K562 (cell line): ENCODE measurements around the gene JPH2. TPM values are rescaled to one million over a fixed set of nuclear protein-coding genes. Genes with fewer than 3 reads are reported as not detected.

ENCODE experiments used
- RBBP5 ChIP-seq: fragments of 200-600 bp; sonication (generic); IDR thresholded peaks from 2 replicates; pipeline ENCODE4 v1.6.1; 2012; ENCODE audit warnings: borderline replicate concordance, mild to moderate bottlenecking, low read length, control low read depth, inconsistent platforms; ENCODE audit not compliant: insufficient read depth, poor library complexity, severe bottlenecking
- RBFOX2 ChIP-seq: fragments of 200-400 bp; formaldehyde crosslinking; IDR thresholded peaks from 2 replicates; pipeline ENCODE4 v1.6.1; 2017; ENCODE audit warnings: low read depth, mild to moderate bottlenecking, low read length, moderate library complexity
- ZNF165 ChIP-seq: fragments of 250-450 bp; sonication (Bioruptor Pico); IDR thresholded peaks from 2 replicates; pipeline ENCODE4 v1.4.0; 2020; ENCODE audit warnings: borderline replicate concordance
- polyA plus RNA-seq, 8 experiments: library from polyadenylated mRNA; depleted of rRNA in 4 of 8; stranded (reverse) in 5 of 8; unstranded in 3 of 8; fragments of >200 nt; fragmentation: Nextera tagmentation in 2 of 8; fragmentation: Illumina TruSeq in 1 of 8; extraction: Ambion mirVana in 2 of 8; extraction: Trizol in 1 of 8; gene quantifications; 2 replicates each; pipeline versions ENCODE4 v1.2.1 to v1.2.3, GENCODE V29; 2011 to 2014; ENCODE audit warnings: inconsistent platforms in 1 of 8, missing spikeins in 1 of 8
- total RNA-seq, 7 experiments: library from RNA; depleted of rRNA in 6 of 7; stranded (reverse); fragments of >200 nt in 6 of 7; fragmentation: Illumina TruSeq in 2 of 7; extraction: Trizol in 2 of 7; gene quantifications; 2 replicates each; pipeline versions ENCODE4 v1.2.1 to v1.2.3, GENCODE V29; 2011 to 2021; ENCODE audit warnings: low replicate concordance in 1 of 7
- TF ChIP-seq, protein P1 (sequence below): fragments of 200-600 bp; sonication (generic); IDR thresholded peaks from one replicate; pipeline ENCODE4 v1.6.1; 2012; ENCODE audit warnings: mild to moderate bottlenecking, low read depth, low read length, inconsistent platforms

JPH2 gene
- total and polyA plus RNA-seq, 9 of the 15 experiments (the other 6 are each of a cell fraction or from before 2014, with no cell fraction given): not detected

DNA sequence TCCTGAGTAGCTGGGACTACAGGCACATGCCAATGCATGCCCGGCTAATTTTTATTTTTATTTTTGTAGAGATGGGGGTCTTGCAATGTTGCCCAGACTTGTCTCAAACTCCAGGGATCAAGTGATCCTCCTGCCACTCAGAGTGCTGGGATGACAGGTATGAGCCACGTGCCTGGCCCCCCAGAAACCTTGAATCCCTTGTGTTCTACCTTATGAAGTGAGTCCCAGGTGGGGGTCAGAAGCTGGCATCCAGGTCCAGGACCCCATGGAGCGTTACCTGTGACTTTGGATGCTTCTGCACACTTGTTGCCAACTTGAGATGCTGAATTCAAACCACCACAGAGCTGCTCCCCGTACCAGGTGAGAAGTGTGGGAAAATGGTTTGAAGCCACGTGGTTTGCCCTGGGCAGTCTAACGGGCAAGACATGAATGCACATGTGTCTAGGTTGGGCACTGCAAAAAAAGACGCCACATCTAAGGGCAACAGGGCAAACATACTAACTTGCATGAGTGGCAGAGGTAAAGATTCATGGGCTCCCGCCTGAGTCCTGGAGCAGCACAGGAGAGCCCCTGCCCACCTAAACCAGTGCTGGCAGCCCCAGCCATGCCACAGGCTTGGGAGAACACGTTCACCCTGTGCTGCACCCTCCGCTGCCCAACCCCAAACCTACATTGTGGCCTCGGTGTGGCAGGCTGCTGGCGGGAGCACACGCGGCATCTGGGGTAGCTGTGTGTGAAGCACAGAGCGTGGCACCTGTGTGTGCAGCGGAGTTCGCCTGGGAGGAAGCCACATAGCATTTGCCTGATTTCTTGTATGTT, 101.2 kb downstream of the JPH2 start (continued):
- TF ChIP-seq RBBP5 (no peak), ZNF165 (CRISPR knock-in tag) (no peak), RBFOX2 (no peak)
- TF ChIP-seq, protein P1, sequence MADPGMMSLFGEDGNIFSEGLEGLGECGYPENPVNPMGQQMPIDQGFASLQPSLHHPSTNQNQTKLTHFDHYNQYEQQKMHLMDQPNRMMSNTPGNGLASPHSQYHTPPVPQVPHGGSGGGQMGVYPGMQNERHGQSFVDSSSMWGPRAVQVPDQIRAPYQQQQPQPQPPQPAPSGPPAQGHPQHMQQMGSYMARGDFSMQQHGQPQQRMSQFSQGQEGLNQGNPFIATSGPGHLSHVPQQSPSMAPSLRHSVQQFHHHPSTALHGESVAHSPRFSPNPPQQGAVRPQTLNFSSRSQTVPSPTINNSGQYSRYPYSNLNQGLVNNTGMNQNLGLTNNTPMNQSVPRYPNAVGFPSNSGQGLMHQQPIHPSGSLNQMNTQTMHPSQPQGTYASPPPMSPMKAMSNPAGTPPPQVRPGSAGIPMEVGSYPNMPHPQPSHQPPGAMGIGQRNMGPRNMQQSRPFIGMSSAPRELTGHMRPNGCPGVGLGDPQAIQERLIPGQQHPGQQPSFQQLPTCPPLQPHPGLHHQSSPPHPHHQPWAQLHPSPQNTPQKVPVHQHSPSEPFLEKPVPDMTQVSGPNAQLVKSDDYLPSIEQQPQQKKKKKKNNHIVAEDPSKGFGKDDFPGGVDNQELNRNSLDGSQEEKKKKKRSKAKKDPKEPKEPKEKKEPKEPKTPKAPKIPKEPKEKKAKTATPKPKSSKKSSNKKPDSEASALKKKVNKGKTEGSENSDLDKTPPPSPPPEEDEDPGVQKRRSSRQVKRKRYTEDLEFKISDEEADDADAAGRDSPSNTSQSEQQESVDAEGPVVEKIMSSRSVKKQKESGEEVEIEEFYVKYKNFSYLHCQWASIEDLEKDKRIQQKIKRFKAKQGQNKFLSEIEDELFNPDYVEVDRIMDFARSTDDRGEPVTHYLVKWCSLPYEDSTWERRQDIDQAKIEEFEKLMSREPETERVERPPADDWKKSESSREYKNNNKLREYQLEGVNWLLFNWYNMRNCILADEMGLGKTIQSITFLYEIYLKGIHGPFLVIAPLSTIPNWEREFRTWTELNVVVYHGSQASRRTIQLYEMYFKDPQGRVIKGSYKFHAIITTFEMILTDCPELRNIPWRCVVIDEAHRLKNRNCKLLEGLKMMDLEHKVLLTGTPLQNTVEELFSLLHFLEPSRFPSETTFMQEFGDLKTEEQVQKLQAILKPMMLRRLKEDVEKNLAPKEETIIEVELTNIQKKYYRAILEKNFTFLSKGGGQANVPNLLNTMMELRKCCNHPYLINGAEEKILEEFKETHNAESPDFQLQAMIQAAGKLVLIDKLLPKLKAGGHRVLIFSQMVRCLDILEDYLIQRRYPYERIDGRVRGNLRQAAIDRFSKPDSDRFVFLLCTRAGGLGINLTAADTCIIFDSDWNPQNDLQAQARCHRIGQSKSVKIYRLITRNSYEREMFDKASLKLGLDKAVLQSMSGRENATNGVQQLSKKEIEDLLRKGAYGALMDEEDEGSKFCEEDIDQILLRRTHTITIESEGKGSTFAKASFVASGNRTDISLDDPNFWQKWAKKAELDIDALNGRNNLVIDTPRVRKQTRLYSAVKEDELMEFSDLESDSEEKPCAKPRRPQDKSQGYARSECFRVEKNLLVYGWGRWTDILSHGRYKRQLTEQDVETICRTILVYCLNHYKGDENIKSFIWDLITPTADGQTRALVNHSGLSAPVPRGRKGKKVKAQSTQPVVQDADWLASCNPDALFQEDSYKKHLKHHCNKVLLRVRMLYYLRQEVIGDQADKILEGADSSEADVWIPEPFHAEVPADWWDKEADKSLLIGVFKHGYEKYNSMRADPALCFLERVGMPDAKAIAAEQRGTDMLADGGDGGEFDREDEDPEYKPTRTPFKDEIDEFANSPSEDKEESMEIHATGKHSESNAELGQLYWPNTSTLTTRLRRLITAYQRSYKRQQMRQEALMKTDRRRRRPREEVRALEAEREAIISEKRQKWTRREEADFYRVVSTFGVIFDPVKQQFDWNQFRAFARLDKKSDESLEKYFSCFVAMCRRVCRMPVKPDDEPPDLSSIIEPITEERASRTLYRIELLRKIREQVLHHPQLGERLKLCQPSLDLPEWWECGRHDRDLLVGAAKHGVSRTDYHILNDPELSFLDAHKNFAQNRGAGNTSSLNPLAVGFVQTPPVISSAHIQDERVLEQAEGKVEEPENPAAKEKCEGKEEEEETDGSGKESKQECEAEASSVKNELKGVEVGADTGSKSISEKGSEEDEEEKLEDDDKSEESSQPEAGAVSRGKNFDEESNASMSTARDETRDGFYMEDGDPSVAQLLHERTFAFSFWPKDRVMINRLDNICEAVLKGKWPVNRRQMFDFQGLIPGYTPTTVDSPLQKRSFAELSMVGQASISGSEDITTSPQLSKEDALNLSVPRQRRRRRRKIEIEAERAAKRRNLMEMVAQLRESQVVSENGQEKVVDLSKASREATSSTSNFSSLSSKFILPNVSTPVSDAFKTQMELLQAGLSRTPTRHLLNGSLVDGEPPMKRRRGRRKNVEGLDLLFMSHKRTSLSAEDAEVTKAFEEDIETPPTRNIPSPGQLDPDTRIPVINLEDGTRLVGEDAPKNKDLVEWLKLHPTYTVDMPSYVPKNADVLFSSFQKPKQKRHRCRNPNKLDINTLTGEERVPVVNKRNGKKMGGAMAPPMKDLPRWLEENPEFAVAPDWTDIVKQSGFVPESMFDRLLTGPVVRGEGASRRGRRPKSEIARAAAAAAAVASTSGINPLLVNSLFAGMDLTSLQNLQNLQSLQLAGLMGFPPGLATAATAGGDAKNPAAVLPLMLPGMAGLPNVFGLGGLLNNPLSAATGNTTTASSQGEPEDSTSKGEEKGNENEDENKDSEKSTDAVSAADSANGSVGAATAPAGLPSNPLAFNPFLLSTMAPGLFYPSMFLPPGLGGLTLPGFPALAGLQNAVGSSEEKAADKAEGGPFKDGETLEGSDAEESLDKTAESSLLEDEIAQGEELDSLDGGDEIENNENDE: no peak
- TF ChIP-seq, all 486 proteins: peak for 0
